HepG2 (cell line): ENCODE results near the gene PIK3CB. TPM values are rescaled to one million over a fixed set of nuclear protein-coding genes. Genes with fewer than 3 reads are reported as not detected.

Experiments used
- ATAC-seq: fragments of 200-7000 bp; cut with Tn5 transposase; 3 replicates; pipeline ENCODE4 v1.9.1; 2020; ENCODE audit warnings: mild to moderate bottlenecking, moderate library complexity
- BruUV-seq: library from RNA; stranded (reverse); fragments of 400-500 nt; replicated peaks from 2 replicates; lab custom pipeline; 2021; lab: Mats Ljungman, UMichigan
- CTCF ChIA-PET: fragments of 300-600 bp; formaldehyde crosslinking; extraction: SDS; loops from one replicate; lab custom pipeline; 2021; ENCODE audit warnings: low total read pairs, inconsistent platforms, low intra/inter-chr PET ratio; lab: Yijun Ruan, JAX
- POLR2A ChIA-PET: fragments of 350-600 bp; sonication (Branson Sonifier 250); formaldehyde crosslinking; loops from one replicate; lab custom pipeline; 2020; ENCODE audit warnings: antibody characterized with exemption, inconsistent platforms; lab: Yijun Ruan, JAX
- DNase-seq: peaks from one replicate; pipeline ENCODE4 v3.0.0-alpha.2; 2015; ENCODE audit warnings: low spot score
- FAIRE-seq: peaks from 3 replicates; lab custom pipeline; 2011; peaks lifted over from hg19 to GRCh38; lab: Jason Lieb, UNC
- H2AFZ ChIP-seq: one replicate; pipeline ENCODE4 v1.6.1; 2011; ENCODE audit warnings: low read length, inconsistent platforms
- H3K27ac ChIP-seq: fragments of 300-600 bp; 3 replicates; pipeline ENCODE4 v1.8.0; 2011; ENCODE audit warnings: mixed run types, mild to moderate bottlenecking, mixed read lengths, low read length, inconsistent platforms; ENCODE audit not compliant: insufficient read depth; ENCODE audit errors: extremely low read length
- H3K27me3 ChIP-seq, 2 experiments: fragments of 200-600 bp in 1 of 2; 2 replicates in 1 of 2; 3 replicates in 1 of 2; pipeline versions ENCODE4 v1.6.0 to v1.8.0; 2011; ENCODE audit warnings: low read length in 2 of 2, mild to moderate bottlenecking in 2 of 2, moderate library complexity in 2 of 2, inconsistent platforms in 1 of 2; ENCODE audit not compliant: insufficient read depth in 2 of 2, control insufficient read depth in 1 of 2
- H3K36me3 ChIP-seq, 2 experiments: fragments of 200-600 bp in 1 of 2; replicated peaks in 1 of 2; 2 replicates in 1 of 2; 3 replicates in 1 of 2; pipeline versions ENCODE4 v1.5.1 to v1.8.0; 2011; ENCODE audit warnings: low read length in 2 of 2, inconsistent platforms in 1 of 2; ENCODE audit not compliant: insufficient read depth in 2 of 2, control insufficient read depth in 1 of 2
- H3K4me1 ChIP-seq: 2 replicates; pipeline ENCODE4 v1.5.1; 2012; ENCODE audit warnings: low read length, inconsistent platforms; ENCODE audit not compliant: insufficient read depth
- H3K4me2 ChIP-seq: 2 replicates; pipeline ENCODE4 v1.6.0; 2011; ENCODE audit warnings: low read depth, low read length, inconsistent platforms
- H3K4me3 ChIP-seq, 3 experiments: fragments of 200-600 bp in 1 of 3; sonication (generic), shearing (Covaris generic) in 1 of 3; replicated peaks in 1 of 3; 2 replicates each; pipeline ENCODE4 v1.5.1; 2011 to 2016; ENCODE audit warnings: low read length in 3 of 3, inconsistent platforms in 2 of 3, low read depth in 2 of 3, mild to moderate bottlenecking in 2 of 3, control low read depth in 1 of 3, mixed read lengths in 1 of 3; ENCODE audit not compliant: insufficient read depth in 1 of 3
- H3K79me2 ChIP-seq: one replicate; pipeline ENCODE4 v1.6.1; 2011; ENCODE audit warnings: low read length, inconsistent platforms; ENCODE audit not compliant: insufficient read depth
- H3K9ac ChIP-seq: 2 replicates; pipeline ENCODE4 v1.6.0; 2011; ENCODE audit warnings: mild to moderate bottlenecking, low read depth, low read length, inconsistent platforms; ENCODE audit not compliant: insufficient read depth
- H3K9me3 ChIP-seq: 2 replicates; pipeline ENCODE4 v1.5.1; 2012; ENCODE audit warnings: mild to moderate bottlenecking, low read length
- H4K20me1 ChIP-seq: 2 replicates; pipeline ENCODE4 v1.6.0; 2011; ENCODE audit warnings: inconsistent platforms, mild to moderate bottlenecking, low read length, moderate library complexity; ENCODE audit not compliant: insufficient read depth
- HOXA7 ChIP-seq: sonication (generic); formaldehyde crosslinking; IDR thresholded peaks from 2 replicates; pipeline ENCODE4 v1.8.1; 2022; ENCODE audit warnings: mild to moderate bottlenecking, missing genetic modification reagents, moderate library complexity
- KLF13 ChIP-seq: sonication (generic); formaldehyde crosslinking; IDR thresholded peaks from 2 replicates; pipeline ENCODE4 v1.4.0; 2020; ENCODE audit warnings: mild to moderate bottlenecking, missing genetic modification reagents
- MAFK ChIP-seq, 2 experiments: IDR thresholded peaks in 1 of 2; conservative IDR thresholded peaks in 1 of 2; 2 replicates each; pipeline ENCODE4 v1.6.1; 2011; ENCODE audit warnings: improper control_type of control experiment in 2 of 2, low read length in 2 of 2
- NFIC ChIP-seq: IDR thresholded peaks from 2 replicates; pipeline ENCODE4 v1.6.1; 2012; ENCODE audit warnings: mild to moderate bottlenecking, low read length, inconsistent platforms
- RFX1 ChIP-seq: fragments of 450-650 bp; IDR thresholded peaks from 2 replicates; pipeline ENCODE4 v1.6.1; 2017
- ZFP41 ChIP-seq: sonication (generic); formaldehyde crosslinking; IDR thresholded peaks from 2 replicates; pipeline ENCODE4 v1.4.0; 2020; ENCODE audit warnings: mild to moderate bottlenecking, missing genetic modification reagents, borderline replicate concordance
- ZNF143 ChIP-seq: sonication (generic); formaldehyde crosslinking; IDR thresholded peaks from 2 replicates; pipeline ENCODE4 v1.4.0; 2020; ENCODE audit warnings: missing genetic modification reagents
- ZNF792 ChIP-seq: IDR thresholded peaks from 2 replicates; pipeline ENCODE4 v1.6.1; 2016
- WGBS: methylation state at CpG from one replicate; pipeline ENCODE4 v1.1.6; 2017; ENCODE audit warnings: low lambda C conversion rate; 5-methylcytosine and 5-hydroxymethylcytosine counted together
- in situ Hi-C: cut with HindIII; loops from 2 replicates; pipeline ENCODE4 v1.10.0; 2017; ENCODE audit warnings: low pct_unique_long_range_greater_than_20kb; ENCODE audit not compliant: extremely low pct_ligation_motif_present
- intact Hi-C: fragments of 100-400 bp; cut with micrococcal nuclease; formaldehyde crosslinking; loops from one replicate; pipeline ENCODE4 v1.10.0; 2022; ENCODE audit not compliant: unreplicated experiment
- polyA plus RNA-seq, 8 experiments: library from polyadenylated mRNA; depleted of rRNA in 3 of 8; stranded (reverse) in 7 of 8; unstranded in 1 of 8; fragments of >200 nt; fragmentation: Illumina TruSeq in 4 of 8; extraction: Trizol in 4 of 8; gene quantifications; 2 replicates each; pipeline versions ENCODE4 v1.2.1 to v1.2.3, GENCODE V29; 2011 to 2016; ENCODE audit warnings: low read depth in 4 of 8, missing spikeins in 1 of 8, mixed read lengths in 1 of 8; ENCODE audit not compliant: insufficient read depth in 1 of 8
- total RNA-seq, 5 experiments: library from RNA; depleted of rRNA; stranded (reverse); fragments of >200 nt; fragmentation: Illumina TruSeq; extraction: Trizol; gene quantifications; 2 replicates each; pipeline ENCODE4 v1.2.3, GENCODE V29; 2016; ENCODE audit warnings: low read depth in 1 of 5
- TF ChIP-seq, protein P1 (sequence below): sonication (generic); formaldehyde crosslinking; IDR thresholded peaks from 2 replicates; pipeline ENCODE4 v1.4.0; 2020; ENCODE audit warnings: mild to moderate bottlenecking, missing genetic modification reagents

The PIK3CB gene
- total and polyA plus RNA-seq, 2 of the 13 experiments (the other 11 are each of a cell fraction or from before 2014, with no cell fraction given) = 6.6 to 18.7 TPM

DNA sequence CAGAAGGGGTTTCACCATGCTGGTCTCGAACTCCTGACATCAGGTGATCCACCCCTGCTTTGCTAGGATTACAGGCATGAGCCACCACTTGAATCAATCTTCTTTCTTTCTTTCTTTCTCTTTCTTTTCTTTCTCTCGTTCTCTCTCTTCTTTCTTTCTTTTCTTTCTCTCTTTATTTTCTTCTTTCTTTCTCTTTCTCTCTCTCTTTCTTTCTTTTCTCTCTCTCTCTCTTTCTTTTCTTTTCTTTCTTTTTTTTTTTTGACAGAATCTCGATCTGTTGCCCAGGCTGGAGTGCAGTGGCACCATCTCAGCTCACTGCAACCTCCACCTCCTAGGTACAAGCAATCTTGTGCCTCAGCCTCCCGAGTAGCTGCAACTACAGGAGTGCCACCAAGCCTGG lies 37.9 kb upstream of the PIK3CB start:
- intact Hi-C loops = no loop called here

DNA sequence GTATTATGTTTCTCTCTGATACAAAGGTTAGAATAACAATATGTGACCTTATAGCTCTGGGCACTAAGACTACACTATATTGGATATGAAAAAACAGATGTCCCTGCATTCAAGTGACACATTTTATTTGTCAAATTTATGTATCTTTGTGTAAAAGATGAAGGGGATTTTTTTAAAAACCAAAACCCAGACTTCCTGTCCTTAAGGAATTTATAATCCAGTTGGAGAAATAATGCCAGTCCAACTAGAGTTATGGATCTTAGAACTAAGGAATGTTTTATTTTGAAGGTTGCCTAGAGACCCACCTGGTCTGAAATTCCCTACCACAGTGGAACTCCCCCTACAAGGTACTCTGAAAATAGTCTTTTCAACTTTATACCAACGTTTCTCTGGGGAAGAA lies 33.3 kb upstream of the PIK3CB start:
- Histone ChIP-seq H3K79me2 (no peaks in the 10 kb centered on the region), H3K4me3 (no peak overlapping the region), H3K36me3 (no peaks in the 10 kb centered on the region), H3K9ac (no peak overlapping the region), H4K20me1 (no peaks in the 10 kb centered on the region), H3K27me3 (no peaks in the 10 kb centered on the region), H3K27ac (peak overlapping the region; percentile 9), H2AFZ (no peak overlapping the region), H3K9me3 (no peaks in the 10 kb centered on the region), H3K4me1 (peaks cover 32% of the 10 kb centered on the region), H3K4me2 (no peak overlapping the region)
- ATAC-seq = no peak
- TF ChIP-seq KLF13 (CRISPR knock-in tag) (no peak), ZFP41 (CRISPR knock-in tag) (no peak), HOXA7 (no peak), NFIC (no peak), ZNF792 (CRISPR knock-in tag) (no peak), RFX1 (peak; percentile 17; the same call in 1 of the 2 replicates), ZNF143 (CRISPR knock-in tag) (no peak)
- ChIA-PET POLR2A (no interaction called here), CTCF (no interaction called here)
- BruUV-seq = no TSS peak
- 10% methylated on average over 1 of the region's 1 CpG for WGBS
- DNase-seq = no peak
- in situ Hi-C loops = no loop called here
- FAIRE-seq = no peak
- intact Hi-C loops = no loop called here

More for the DNA sequence above, 37.9 kb upstream of the PIK3CB start:
- Histone ChIP-seq H3K4me1 (peaks cover 26% of the 10 kb centered on the region), H3K27ac (no peak overlapping the region), H2AFZ (no peak overlapping the region), H3K4me2 (no peak overlapping the region), H3K4me3 (no peak overlapping the region), H3K79me2 (no peaks in the 10 kb centered on the region), H3K9me3 (peaks cover 8% of the 10 kb centered on the region; the same call in 1 of the 2 replicates), H4K20me1 (no peaks in the 10 kb centered on the region), H3K9ac (no peak overlapping the region), H3K27me3 (no peaks in the 10 kb centered on the region), H3K36me3 (no peaks in the 10 kb centered on the region)
- BruUV-seq = no TSS peak
- ATAC-seq (no peak), FAIRE-seq (no peak), DNase-seq (no peak)
- 94% methylated on average over 4 of the region's 4 CpGs for WGBS
- in situ Hi-C loops = no loop called here
- TF ChIP-seq, protein P1, sequence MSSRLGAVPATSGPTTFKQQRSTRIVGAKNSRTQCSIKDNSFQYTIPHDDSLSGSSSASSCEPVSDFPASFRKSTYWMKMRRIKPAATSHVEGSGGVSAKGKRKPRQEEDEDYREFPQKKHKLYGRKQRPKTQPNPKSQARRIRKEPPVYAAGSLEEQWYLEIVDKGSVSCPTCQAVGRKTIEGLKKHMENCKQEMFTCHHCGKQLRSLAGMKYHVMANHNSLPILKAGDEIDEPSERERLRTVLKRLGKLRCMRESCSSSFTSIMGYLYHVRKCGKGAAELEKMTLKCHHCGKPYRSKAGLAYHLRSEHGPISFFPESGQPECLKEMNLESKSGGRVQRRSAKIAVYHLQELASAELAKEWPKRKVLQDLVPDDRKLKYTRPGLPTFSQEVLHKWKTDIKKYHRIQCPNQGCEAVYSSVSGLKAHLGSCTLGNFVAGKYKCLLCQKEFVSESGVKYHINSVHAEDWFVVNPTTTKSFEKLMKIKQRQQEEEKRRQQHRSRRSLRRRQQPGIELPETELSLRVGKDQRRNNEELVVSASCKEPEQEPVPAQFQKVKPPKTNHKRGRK (CRISPR knock-in tag) = peak; percentile 89
- no peak for TF ChIP-seq MAFK (conservative IDR thresholded peaks at IDR 0.05 in 1 of 2, IDR thresholded peaks at IDR 0.05 in 1 of 2; ENCODE audit: low read length in 2 of 2)
- CTCF ChIA-PET = no interaction called here
- POLR2A ChIA-PET = interaction anchor here (5.4 kb wide), 1 partner anchor 9 kb away, joined by 42 read pairs; no protein-coding TSS in a partner anchor
